ENCODE results near the gene MDGA2. TPM values are rescaled to one million over a fixed set of nuclear protein-coding genes. Genes with fewer than 3 reads are reported as not detected.

Gene MDGA2
- total and polyA plus RNA-seq, 2 of the 8 experiments (the other 6 are each of a cell fraction or from before 2014, with no cell fraction given): 0.11 to 0.69 TPM

GRCh38 chr14:47490766-47491165 lies 184.6 kb downstream of the MDGA2 start:
- CTCF ChIA-PET (ENCODE audit: partially characterized antibody): no interaction called here
- H3K79me2 ChIP-seq (ENCODE audit: control insufficient read depth in 1 of 2, insufficient read depth in 2 of 2, low read length in 2 of 2): no peaks in the 10 kb centered on the region
- no peak for FAIRE-seq
- TF ChIP-seq CREB1 (IDR thresholded peaks at IDR 0.05) (no peak), HDAC2 (IDR thresholded peaks at IDR 0.05; ENCODE audit: borderline replicate concordance in 1 of 2, low read depth in 2 of 2, low read length in 2 of 2) (no peak), SIN3A (conservative IDR thresholded peaks at IDR 0.05 in 1 of 2, IDR thresholded peaks at IDR 0.05 in 1 of 2; ENCODE audit: low read depth in 1 of 2, low read length in 2 of 2) (no peak), ATF2 (IDR thresholded peaks at IDR 0.05; ENCODE audit: low read length) (no peak), SAP30 (IDR thresholded peaks at IDR 0.05; ENCODE audit: insufficient read depth, insufficient replicate concordance, low read length) (no peak), NRF1 (IDR thresholded peaks at IDR 0.05; ENCODE audit: low read depth, low read length) (no peak), KDM5A (IDR thresholded peaks at IDR 0.05; ENCODE audit: low read length) (no peak), RNF2 (IDR thresholded peaks at IDR 0.05; ENCODE audit: borderline replicate concordance, low read depth, low read length, missing control alignments, poor library complexity, severe bottlenecking) (no peak), TAF7 (optimal IDR thresholded peaks at IDR 0.05; ENCODE audit: borderline replicate concordance, low read depth, low read length) (no peak), CHD1 (IDR thresholded peaks at IDR 0.05; ENCODE audit: low read depth, low read length) (no peak), MAFK (IDR thresholded peaks at IDR 0.05; ENCODE audit: low read depth, low read length) (no peak), ZNF274 (IDR thresholded peaks at IDR 0.05; ENCODE audit: borderline replicate concordance, extremely low read depth, low read length) (no peak)

More at GRCh38 chr14:47490766-47491165, 184.6 kb downstream of the MDGA2 start:
- POLR2A ChIA-PET (ENCODE audit: partially characterized antibody): no interaction called here
- no peak overlapping the region for H2BK5ac ChIP-seq (ENCODE audit: low read depth, low read length)
- H3K18ac ChIP-seq (ENCODE audit: extremely low read depth, low read length): no peak overlapping the region
- H3K27ac ChIP-seq (ENCODE audit: low read depth, low read length): no peak overlapping the region
- no peak overlapping the region for H3K4me3 ChIP-seq (ENCODE audit: extremely low read depth in 1 of 4, insufficient read depth in 2 of 4, low read depth in 3 of 4, low read length in 4 of 4)
- no peak overlapping the region for H3K23ac ChIP-seq (ENCODE audit: insufficient read length)
- no peaks in the 10 kb centered on the region for H4K20me1 ChIP-seq (replicated peaks in 1 of 2; ENCODE audit: control insufficient read depth in 1 of 2, insufficient read depth in 2 of 2, low read length in 2 of 2)
- no peaks in the 10 kb centered on the region for H3K79me1 ChIP-seq (ENCODE audit: low read depth, low read length)
- H4K91ac ChIP-seq (replicated peaks; ENCODE audit: insufficient read length, low read length): no peak overlapping the region
- H2BK120ac ChIP-seq (replicated peaks; ENCODE audit: low read depth, low read length): no peak overlapping the region
- H2BK15ac ChIP-seq (ENCODE audit: low read length): no peak overlapping the region
- no peak overlapping the region for H2AK5ac ChIP-seq (ENCODE audit: low read depth, low read length)
- 87% methylated on average over 4 of the region's 4 CpGs; no CpG with 5 or more reads in 1 of the 2 experiments for WGBS, 2 experiments (ENCODE audit: extremely low coverage in 1 of 2, insufficient coverage in 1 of 2, insufficient read length in 1 of 2, insufficient replicate concordance in 2 of 2, low coverage in 1 of 2, low lambda C conversion rate in 2 of 2, missing lambda C conversion rate in 1 of 2)
- H3K4ac ChIP-seq (replicated peaks; ENCODE audit: insufficient read length, low read depth, low read length): no peak overlapping the region
- H3K4me1 ChIP-seq (replicated peaks in 1 of 4; ENCODE audit: control insufficient read depth in 3 of 4, insufficient read depth in 4 of 4, low read length in 3 of 4): no peaks in the 10 kb centered on the region
- no peak overlapping the region for H4K8ac ChIP-seq (ENCODE audit: extremely low read depth, insufficient read depth, low read length)
- peaks cover 0 to 6% of the 10 kb centered on the region in 2 experiments; a peak in 1 of 4 replicates for H3K9me3 ChIP-seq (ENCODE audit: insufficient read depth in 2 of 2, low read depth in 1 of 2, low read length in 1 of 2)
- no peak overlapping the region for H2BK12ac ChIP-seq (ENCODE audit: low read depth, low read length)
- H3K4me2 ChIP-seq (ENCODE audit: insufficient read depth in 1 of 2, low read depth in 2 of 2, low read length in 2 of 2): no peak overlapping the region
- no peak overlapping the region for H2BK20ac ChIP-seq (ENCODE audit: low read length)
- H3K36me3 ChIP-seq (ENCODE audit: control insufficient read depth in 2 of 4, insufficient read depth in 4 of 4, low read length in 3 of 4): no peaks in the 10 kb centered on the region
- no peak overlapping the region for H4K5ac ChIP-seq (ENCODE audit: insufficient read length, low read depth, low read length)
- H3K23me2 ChIP-seq (ENCODE audit: low read depth, low read length): no peaks in the 10 kb centered on the region
- H3K14ac ChIP-seq (ENCODE audit: insufficient read length): no peak overlapping the region
- no peak overlapping the region for H3K9ac ChIP-seq (replicated peaks in 1 of 4; ENCODE audit: extremely low read depth in 1 of 4, low read depth in 3 of 4, low read length in 3 of 4)
- no peak overlapping the region for H3K56ac ChIP-seq (replicated peaks; ENCODE audit: insufficient read length, low read depth, low read length)
- no peak for DNase-seq (ENCODE audit: low read depth in 1 of 2, low spot score in 2 of 2)
- no peak overlapping the region for H2AFZ ChIP-seq (ENCODE audit: low read length)
- no peaks in the 10 kb centered on the region for H3K27me3 ChIP-seq (replicated peaks in 1 of 4; ENCODE audit: control insufficient read depth in 3 of 4, extremely low read depth in 1 of 4, insufficient read depth in 3 of 4, low read length in 3 of 4)

All from H1 (cell line).